Amygdala (tissue), 56 donors: ENCODE results near the gene ZSCAN2.
"Not testable (repeated sequence)": the region's sequence is repeated elsewhere in the genome, so short reads cannot be mapped to it uniquely, and the experiment has no call there.

Experiments
- DNase-seq, 56 donors: peaks; one replicate each; lab custom pipeline; 2025; lab: John Stamatoyannopoulos, UW

The ZSCAN2 gene

DNA sequence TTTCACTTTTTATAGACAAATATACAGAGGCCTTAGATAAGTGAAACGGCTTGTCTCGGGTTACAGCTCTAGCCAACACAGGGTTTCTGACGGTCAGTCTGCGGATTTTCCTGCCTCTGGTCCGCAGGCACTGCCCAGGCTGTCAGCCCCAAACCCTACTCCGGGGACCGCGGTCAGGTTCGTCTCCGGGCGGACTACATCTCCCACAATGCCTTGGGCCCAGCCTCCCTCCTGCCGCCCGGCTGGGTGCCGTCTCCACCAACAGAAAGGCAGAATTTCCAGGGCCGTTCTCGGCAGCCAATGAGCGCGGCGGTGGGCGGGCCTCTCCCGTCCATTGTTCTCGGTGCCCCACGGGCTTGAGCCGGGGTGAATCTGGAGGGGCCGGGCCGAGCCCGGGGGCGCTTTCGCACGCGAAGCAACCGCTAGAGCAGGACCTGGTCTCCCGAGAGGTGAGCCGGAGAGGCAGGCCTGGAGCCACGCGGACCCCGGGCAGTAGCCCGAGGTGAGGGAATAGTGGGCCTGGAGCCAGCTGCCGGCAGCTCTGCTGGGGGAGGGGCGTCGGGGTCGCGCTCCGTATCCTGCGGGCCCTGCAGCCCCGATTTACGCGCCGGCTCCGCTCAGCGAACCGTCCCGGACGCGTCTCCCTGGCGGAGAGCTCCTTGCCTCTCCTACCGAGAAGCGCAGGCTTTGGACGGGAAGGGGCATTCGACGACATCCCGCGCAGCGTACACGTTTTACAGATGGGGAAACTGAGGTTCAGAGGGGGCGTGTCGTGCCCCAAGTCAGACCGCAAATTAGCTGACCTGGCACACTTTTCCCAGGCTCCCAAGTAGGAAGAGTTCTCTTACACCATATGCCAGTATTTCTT, at the start of gene ZSCAN2:
ZSCAN2 (plus strand) TSS at position 323 of the 868 bp plus-strand sequence. CDS start 2,919 bp downstream, outside the sequence.
- peak; percentile 77 to 98 (median 92) for DNase-seq

DNA sequence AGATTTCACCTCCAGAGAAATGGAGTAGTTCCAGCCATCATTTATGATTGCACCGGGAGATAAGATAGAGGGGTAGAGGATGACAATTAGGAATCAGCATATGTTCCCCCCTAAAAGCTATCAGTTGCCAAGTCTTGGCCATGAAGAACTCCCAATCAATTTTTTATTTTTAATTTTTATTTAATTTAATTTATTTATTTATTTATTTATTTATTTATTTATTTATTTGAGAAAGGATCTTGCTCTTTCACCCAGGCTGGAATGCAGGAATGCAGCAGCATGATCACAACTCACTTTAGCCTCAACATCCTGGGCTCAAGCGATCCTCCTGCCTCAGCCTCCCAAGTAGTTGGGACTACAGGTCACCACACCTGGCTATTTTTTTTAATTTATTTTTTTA, 49.2 kb upstream of the ZSCAN2 start:
- DNase-seq = not testable (repeated sequence)

DNA sequence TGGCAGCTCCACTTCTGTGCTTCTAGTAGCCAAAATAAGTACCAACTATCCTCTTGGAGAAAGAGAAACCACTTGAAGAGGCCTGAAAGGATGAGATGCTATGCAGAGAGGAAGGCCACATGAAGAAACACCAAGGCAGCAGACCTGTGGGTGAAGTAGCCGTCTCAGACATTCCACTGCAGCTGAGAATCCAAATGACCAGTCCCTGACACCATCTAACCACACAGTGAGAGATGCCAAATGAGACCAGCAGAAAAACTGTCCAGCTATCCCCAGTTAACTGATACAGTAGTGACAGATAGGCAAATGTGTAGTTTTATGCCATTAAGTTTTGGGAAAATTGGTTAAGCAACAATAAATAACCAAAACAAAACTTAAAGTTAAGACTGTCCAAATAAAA, 47.9 kb upstream of the ZSCAN2 start:
- DNase-seq = no peak

DNA sequence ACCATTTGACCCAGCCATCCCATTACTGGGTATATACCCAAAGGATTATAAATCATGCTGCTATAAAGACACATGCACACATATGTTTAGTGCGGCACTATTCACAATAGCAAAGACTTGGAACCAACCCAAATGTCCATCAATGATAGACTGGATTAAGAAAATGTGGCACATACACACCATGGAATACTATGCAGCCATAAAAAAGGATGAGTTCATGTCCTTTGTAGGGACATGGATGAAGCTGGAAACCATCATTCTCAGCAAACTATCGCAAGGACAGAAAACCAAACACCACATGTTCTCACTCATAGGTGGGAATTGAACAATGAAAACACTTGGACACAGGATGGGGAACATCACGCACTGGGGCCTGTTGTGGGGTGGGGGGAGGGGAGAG, 44.1 kb upstream of the ZSCAN2 start:
- not testable (repeated sequence) for DNase-seq

- DNase-seq = not testable (repeated sequence)
Measured at GRCh38 chr15:84568021-84568420, 32.8 kb upstream of the ZSCAN2 start.

DNA sequence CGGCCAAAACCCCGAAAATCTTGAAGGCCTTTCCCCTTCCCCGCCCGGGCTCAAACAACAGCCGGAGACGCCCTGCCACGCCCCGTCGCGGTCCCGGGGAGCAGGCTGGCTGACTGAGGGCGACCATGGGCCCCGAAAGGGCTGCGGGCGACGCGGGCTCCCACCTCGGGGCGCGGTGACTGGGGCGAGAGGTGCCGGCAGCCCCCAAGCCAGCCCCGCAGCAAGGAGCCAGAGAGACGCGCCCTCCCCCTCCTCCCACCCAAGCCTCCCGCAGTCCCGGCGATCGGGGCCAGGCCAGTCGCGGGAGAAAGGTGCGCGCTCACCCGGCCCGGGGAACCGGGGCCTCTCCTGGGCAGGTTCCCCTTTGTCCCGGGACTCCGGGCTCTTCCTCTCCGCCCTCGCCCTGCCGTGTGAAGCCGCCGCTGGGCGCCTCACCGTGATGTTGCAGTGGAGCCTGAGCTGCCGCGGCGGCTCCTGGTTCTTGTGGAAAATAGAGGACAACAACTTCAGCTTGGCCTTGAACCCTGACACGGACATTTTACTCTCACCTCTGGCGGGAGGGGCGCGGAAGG, 30.6 kb upstream of the ZSCAN2 start:
- DNase-seq = peak in 12 of 56 donors; percentile 3 to 59 (median 33)

DNA sequence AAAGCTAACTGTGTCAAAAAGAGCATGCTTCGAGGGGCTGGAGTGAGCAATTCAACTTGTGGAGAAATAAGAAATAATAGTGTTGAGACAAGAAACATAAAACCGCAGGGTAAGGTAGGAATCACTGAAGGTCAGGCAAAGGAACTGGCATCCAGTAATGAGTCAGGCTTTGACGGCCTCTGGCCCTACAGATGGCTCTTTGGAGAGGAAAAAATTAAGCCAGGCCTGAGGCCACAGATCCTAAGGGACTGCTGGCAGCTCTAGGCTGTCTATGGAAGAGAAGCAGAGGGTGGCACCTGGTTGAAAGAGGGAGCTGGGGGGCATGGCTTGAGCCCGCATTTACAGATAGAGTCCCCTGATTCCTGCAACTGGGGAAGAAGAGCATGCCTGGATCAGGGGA, 28.6 kb upstream of the ZSCAN2 start:
- DNase-seq = no peak

DNA sequence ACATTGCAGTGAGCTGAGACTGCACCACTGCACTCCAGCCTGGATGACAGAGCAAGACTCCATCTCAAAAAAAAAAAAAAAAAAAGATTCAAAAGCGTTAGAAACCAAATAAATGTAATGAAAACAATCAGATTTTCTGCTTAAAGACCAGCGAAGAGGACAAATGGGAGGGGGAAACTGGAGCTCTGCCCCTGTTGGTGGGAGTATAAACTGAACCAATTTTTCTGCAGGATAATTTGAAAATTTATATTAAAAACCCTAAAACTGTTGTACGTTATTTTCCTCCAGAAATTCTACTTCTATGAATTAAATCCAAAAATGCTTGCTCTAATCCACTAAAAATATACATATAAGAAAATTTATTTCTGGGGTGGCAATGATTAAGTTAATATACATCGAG, 25.3 kb upstream of the ZSCAN2 start:
- no peak for DNase-seq

DNA sequence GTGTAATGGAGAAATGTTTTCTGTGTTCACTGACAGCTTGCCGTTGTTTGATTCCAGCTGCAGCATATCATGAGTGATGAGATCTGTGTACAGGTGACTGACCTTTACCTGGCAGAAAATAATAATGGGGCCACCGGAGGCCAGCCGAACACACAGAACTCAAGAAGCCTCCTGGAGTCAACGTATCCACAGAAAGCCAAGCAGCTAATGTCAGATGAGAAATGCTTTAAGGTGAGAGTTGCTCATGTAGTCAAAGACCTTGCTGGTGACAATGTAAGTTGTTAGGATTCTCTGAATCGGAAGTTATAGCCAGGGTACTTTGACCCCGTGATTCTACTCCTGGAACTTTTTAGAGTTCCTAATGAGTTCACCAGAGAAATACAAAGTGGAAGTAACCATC, 22.9 kb upstream of the ZSCAN2 start:
- DNase-seq = not testable (repeated sequence)

DNA sequence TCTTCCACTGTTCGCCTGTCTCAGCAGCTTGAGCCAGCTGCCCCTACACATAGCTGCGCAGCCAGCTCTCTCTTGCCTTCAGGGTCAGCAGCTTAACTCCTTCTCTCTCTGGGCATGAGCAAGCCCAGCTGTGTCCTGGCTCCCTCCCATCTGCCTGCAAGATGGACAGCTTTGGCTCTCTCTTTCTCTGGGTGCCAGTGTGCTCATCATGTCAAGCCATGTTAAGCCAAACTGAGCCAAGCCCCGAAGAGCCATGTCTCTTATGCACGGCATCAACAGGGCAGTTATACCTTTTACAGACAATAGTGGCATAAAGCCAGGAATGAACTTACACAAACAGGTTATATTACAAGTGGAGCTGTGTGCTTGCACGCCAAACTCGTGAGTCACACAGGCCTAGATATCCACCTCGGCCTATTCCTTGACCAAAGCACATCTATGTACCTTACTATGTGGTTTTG, 21.5 kb upstream of the ZSCAN2 start:
- DNase-seq = peak in 1 of 56 donors; percentile 24

DNA sequence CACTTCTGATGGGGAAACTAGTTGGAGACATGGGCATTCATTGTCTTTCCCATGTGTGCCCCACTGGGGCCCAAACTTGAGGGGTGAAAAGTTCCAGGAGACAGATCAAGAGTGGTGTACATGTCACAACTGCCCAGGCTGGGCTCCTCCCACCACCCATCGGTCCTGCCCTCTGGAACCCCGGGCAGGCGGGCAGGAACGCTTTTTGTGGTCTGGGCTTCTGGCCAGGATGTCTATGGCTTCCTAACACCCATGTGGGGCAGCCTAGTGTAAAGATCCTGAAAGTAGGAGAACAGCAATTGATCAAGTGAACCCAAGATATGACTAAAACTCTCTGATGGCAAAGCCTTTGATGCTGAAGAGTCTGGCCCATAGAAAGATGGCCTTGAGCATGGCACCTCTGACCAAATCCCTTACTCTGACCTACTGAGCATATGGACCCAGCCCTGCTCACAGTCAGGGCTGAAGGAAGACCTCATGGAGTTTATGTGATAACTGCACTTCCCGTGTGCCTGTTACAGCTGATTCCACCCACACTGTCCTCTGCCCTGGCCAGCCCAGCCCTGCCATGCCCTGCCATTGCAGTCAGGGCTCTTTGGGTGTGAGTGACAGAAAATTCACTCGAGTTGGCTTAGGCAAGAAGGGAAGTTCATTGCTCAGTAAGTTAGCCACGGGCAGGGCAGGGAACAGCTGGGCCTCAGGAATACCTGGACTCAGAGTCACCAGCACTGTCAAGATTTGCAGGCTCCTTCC, 19.0 kb upstream of the ZSCAN2 start:
- DNase-seq = not testable (repeated sequence)

DNA sequence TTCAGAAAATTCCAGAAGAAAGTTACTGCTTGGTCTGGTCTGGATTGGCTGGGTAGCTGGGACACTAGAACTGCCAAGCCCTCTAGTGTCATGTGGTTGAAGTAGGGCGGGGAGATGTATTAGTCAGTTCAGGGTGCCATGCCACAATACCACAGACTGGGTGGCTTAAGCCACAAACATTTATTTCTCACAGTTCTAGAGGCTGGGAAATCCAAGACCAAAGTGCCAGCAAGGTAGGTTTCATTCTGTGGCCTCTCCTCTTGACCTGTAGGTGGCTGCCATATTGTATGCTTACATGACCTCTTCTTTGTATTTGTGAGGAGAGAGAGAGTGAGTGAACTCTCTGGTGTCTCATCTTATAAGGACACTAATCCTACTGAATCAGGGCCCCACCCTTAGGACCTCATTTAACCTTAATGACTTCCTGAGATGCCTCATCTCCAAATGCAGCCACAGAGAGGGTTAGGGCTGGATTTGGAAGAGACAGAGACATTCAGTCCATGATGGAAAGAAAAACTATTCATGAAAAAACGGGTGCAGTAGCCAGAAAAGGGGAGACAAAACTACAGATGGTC, 18.1 kb upstream of the ZSCAN2 start:
- no peak for DNase-seq

DNA sequence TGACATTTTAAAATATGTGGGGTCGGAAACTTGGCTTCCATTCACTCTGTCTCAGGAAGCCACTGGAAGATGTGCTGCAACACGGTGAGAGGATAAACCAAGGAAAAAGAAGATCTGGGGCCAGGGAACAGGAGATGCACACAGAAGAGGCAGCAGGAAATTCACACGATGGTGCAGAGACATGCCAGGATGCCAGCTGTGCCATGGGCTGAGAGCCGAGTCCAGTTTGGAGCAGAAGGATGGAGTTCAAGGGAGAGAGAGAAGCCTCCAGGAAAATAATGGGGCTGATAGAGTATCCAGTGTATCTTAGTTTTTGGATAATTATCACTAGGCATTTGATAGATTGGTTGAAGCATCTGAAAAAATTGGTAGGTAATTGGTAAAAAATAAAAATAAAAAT, 16.9 kb upstream of the ZSCAN2 start:
- DNase-seq = peak in 1 of 56 donors; percentile 5

DNA sequence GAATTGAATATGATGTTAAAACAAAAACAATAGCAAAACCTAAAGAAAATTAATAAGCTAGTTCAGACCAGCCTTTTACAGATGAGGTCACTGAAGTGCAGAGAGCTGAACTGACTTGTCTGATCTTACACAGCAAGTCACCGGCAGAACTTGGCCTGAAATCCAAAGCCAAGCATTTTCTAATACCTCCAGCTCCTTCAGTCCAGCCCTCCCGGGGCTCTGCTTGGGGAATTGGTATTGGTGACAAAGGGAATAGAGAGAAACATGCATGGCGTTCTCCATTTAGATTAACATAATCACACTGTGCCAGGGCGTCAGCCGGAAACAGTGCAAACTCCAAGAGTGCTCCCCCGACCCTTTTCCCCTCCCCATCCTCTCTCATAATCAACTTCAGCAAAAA, 14.1 kb upstream of the ZSCAN2 start:
- no peak for DNase-seq

DNA sequence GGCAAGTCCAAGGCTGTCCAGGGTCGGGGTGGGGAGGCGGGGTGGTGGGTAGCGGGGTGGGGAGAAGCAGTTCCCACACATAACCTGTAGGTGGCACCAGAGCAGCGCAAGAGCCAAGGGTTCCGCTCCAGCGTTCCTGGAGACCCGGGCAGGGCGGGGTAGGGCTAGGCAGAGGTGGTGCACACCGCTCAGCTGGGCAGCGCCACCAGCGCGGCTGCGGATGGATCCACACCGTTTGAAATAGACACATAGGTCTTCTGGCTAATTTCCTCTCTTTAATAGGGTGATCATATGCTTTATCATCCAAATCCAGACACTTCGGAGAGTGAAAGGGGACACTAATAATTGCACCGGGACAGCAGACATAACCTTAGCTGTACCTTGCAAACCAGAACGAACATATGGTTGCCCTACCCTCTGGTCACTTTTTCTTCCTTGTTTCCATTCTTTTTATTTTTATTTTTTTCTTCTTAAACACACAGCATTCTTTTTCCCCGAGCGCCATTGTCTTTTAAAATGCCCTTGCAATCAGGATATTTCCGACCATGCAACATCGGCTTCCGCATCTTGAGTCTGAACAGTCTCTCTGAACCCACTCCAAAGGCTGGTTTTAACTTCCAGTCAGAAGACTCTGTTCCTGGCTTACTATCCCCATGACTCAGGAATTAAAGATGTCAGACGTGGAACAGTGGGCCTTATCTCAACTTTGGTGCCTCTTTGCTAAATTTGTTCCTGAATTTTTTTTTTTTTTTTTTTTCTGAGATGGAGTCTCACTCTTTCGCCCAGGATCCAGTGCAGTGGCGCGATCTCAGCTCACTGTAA, 12.5 kb upstream of the ZSCAN2 start:
- DNase-seq = peak in 53 of 56 donors; percentile 20 to 82 (median 56)

- DNase-seq = no peak
Measured at GRCh38 chr15:84590406-84590805, 10.4 kb upstream of the ZSCAN2 start.

GRCh38 chr15:84591815-84592214, 9.0 kb upstream of the ZSCAN2 start:
- DNase-seq = no peak

GRCh38 chr15:84594617-84595290, 6.1 kb upstream of the ZSCAN2 start:
- no peak for DNase-seq

- peak in 1 of 56 donors; percentile 1 for DNase-seq
Measured at GRCh38 chr15:84595660-84596059, 5.1 kb upstream of the ZSCAN2 start.
